GM06990 (cell line): Measurements from ENCODE around the gene SLCO3A1.

Experiments
- DNase-seq: peaks from one replicate; pipeline ENCODE4 v3.0.0-alpha.2; 2011; ENCODE audit not compliant: insufficient read length; ENCODE audit errors: extremely low read depth
- H3K27me3 ChIP-seq: replicated peaks from 2 replicates; pipeline ENCODE4 v1.6.0; 2011; ENCODE audit warnings: low read length; ENCODE audit not compliant: control insufficient read depth, insufficient read depth
- H3K36me3 ChIP-seq: 2 replicates; pipeline ENCODE4 v1.5.1; 2011; ENCODE audit warnings: low read length; ENCODE audit not compliant: control insufficient read depth, insufficient read depth
- H3K4me3 ChIP-seq: replicated peaks from 2 replicates; pipeline ENCODE4 v1.5.1; 2011; ENCODE audit warnings: low read depth, mild to moderate bottlenecking, control low read depth, low read length
- TF ChIP-seq, protein P1 (sequence below): IDR thresholded peaks from 2 replicates; pipeline ENCODE4 v1.5.1; 2011; ENCODE audit warnings: low read length, control low read depth, mild to moderate bottlenecking, inconsistent platforms; ENCODE audit not compliant: insufficient read depth, poor library complexity, severe bottlenecking

Gene SLCO3A1

DNA sequence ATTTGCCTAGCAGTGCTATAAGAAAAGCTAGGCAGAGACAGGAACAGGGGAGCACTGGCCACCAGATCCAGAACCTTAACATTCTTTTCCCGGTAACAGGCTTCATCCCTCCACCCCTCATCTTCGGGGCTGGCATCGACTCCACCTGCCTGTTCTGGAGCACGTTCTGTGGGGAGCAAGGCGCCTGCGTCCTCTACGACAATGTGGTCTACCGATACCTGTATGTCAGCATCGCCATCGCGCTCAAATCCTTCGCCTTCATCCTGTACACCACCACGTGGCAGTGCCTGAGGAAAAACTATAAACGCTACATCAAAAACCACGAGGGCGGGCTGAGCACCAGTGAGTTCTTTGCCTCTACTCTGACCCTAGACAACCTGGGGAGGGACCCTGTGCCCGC lies 309.1 kb downstream of the SLCO3A1 start:
- Histone ChIP-seq H3K27me3 (no peaks in the 10 kb centered on the region), H3K36me3 (no peaks in the 10 kb centered on the region), H3K4me3 (no peak overlapping the region)
- TF ChIP-seq, protein P1, sequence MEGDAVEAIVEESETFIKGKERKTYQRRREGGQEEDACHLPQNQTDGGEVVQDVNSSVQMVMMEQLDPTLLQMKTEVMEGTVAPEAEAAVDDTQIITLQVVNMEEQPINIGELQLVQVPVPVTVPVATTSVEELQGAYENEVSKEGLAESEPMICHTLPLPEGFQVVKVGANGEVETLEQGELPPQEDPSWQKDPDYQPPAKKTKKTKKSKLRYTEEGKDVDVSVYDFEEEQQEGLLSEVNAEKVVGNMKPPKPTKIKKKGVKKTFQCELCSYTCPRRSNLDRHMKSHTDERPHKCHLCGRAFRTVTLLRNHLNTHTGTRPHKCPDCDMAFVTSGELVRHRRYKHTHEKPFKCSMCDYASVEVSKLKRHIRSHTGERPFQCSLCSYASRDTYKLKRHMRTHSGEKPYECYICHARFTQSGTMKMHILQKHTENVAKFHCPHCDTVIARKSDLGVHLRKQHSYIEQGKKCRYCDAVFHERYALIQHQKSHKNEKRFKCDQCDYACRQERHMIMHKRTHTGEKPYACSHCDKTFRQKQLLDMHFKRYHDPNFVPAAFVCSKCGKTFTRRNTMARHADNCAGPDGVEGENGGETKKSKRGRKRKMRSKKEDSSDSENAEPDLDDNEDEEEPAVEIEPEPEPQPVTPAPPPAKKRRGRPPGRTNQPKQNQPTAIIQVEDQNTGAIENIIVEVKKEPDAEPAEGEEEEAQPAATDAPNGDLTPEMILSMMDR = no peak
- DNase-seq = no peak

DNA sequence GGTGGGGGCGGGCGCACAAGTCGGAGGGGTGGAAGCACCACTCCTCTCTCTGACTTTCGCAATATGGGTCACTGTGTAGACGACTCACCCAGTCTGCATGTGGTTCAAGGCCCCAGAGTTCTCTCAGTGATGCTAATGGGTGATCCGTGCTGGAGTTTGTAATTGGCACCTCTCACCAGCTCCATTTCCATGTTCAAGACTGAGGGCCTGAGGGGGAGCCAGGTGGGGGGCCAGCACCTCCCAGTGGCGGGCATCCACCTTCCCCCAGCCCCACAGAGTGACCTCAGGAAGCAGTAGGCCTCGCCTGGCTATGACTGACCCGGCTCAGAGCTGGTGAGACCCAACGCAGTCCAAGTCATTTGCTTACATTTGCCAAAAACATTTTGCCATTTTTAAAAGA lies 310.1 kb downstream of the SLCO3A1 start:
- TF ChIP-seq, protein P1 = no peak
- Histone ChIP-seq H3K36me3 (no peaks in the 10 kb centered on the region), H3K4me3 (no peak overlapping the region), H3K27me3 (no peaks in the 10 kb centered on the region)
- no peak for DNase-seq

DNA sequence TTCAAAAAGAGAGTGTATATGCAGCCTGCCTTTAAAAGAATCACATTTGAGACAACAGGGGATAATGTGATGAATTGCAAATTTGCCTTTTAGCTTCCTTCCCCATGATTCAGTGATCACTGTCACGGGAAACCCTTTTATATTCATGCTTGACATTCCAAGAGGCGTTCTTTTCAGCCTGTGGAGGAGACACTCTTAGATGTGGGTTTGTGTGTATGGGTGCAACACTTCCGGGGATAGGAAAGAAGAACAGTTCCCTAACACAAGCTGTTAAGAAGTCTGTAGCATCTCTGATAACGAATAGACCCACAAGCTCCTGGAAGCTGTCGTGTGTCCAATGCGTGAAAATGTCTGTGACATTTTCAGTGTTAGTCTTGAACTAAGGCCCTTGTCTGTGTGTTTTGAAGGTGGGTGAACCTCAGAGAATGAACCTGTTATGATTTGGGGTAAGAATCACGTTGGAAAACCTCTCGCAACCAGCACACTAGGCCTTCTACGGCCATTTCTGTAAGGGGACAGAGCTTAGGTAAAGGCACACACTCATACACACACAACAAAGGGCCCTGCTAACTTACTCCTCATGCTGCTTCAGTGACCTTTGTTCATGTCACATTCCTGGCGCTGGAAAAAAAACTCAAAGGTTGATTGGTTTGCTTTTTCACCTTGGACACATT lies 311.0 kb downstream of the SLCO3A1 start:
- no peak for DNase-seq
- H3K36me3 ChIP-seq = no peaks in the 10 kb centered on the region
- TF ChIP-seq, protein P1 = no peak
- no peaks in the 10 kb centered on the region for H3K27me3 ChIP-seq
- H3K4me3 ChIP-seq = no peak overlapping the region

DNA sequence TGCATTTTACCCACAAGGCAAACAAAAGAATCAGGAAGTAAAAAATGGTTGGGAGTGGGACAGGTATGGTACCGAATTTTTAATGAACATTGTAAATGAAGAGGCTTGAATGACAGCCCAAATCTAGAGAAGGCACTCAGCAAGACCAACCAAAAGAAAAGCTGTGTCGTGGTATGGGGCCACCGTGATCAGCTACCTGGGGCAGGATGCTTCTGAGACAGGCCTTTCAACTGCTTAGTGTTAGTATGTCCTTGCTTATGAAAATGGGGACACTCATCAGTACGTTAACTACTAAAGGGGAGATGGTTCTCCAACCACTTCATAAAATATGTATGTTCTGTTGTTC lies 311.5 kb downstream of the SLCO3A1 start:
- TF ChIP-seq, protein P1 = no peak
- Histone ChIP-seq H3K27me3 (no peaks in the 10 kb centered on the region), H3K4me3 (no peak overlapping the region), H3K36me3 (no peaks in the 10 kb centered on the region)
- no peak for DNase-seq

DNA sequence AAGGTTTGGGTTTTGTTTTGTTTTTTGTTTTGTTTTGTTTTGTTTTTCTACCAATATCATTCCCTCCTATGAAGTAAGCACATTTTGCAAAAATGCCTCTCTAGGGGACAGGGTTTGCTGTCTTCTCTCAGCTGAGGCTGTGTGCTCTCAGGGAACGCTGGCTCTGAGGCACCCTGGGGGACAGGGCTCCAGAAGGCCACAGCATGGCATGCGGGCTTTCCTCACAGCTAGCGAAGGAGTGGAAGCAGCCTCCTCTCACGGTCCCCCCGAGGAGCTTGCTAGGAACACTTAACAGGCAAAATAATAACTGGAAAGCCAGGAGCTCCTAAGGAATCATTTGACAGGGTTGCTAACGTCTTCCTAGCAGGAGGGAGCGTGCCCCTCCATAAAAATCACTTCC lies 312.5 kb downstream of the SLCO3A1 start:
- no peak for DNase-seq
- Histone ChIP-seq H3K4me3 (no peak overlapping the region), H3K27me3 (no peaks in the 10 kb centered on the region), H3K36me3 (no peaks in the 10 kb centered on the region)
- TF ChIP-seq, protein P1 = no peak
